GM12873 (cell line): ENCODE measurements around the gene PRR13.

Source experiments
- TF ChIP-seq, protein P1 (sequence below): IDR thresholded peaks from 2 replicates; pipeline ENCODE4 v1.5.1; 2012; ENCODE audit warnings: low read depth, mild to moderate bottlenecking, moderate library complexity, low read length, control low read depth; ENCODE audit not compliant: insufficient read depth; ENCODE audit errors: missing control alignments

PRR13 gene

DNA sequence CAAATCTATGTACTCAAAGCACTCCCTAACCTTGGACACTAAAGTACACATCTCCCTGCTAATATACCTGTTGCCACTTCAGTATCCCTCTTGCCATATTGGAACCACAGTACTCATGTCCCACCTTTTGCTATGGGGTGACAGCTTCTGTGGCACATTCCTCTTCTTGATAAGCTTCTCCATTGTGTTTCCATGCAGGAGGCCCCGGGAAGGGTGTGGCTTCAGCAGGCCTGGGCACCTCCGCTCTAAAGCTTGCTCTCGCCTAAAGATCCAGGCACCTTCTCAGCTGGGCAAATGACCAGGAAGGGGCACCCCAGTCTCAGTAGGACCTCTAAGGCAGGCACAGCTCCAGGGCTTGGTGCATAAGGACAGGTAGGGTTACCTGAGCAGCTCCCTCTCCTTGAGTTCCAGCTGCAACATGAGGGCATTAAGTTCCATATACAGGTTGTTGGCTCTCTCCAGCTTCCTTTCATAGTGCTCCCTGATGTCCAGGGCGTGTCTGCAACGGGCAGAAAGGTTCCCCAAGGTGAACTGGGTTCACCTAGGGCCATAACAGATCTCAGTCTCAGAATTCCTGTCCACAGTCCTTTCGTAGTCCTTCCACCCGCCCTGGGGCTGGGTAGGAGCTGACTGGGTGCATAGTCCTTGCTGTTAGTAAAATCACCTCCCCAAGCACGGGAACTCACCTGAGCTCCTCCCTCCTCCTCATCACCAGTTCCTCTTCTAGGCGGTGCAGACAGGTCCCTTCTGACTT lies 41.9 kb downstream of the PRR13 start:
- TF ChIP-seq, protein P1, sequence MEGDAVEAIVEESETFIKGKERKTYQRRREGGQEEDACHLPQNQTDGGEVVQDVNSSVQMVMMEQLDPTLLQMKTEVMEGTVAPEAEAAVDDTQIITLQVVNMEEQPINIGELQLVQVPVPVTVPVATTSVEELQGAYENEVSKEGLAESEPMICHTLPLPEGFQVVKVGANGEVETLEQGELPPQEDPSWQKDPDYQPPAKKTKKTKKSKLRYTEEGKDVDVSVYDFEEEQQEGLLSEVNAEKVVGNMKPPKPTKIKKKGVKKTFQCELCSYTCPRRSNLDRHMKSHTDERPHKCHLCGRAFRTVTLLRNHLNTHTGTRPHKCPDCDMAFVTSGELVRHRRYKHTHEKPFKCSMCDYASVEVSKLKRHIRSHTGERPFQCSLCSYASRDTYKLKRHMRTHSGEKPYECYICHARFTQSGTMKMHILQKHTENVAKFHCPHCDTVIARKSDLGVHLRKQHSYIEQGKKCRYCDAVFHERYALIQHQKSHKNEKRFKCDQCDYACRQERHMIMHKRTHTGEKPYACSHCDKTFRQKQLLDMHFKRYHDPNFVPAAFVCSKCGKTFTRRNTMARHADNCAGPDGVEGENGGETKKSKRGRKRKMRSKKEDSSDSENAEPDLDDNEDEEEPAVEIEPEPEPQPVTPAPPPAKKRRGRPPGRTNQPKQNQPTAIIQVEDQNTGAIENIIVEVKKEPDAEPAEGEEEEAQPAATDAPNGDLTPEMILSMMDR: no peak

DNA sequence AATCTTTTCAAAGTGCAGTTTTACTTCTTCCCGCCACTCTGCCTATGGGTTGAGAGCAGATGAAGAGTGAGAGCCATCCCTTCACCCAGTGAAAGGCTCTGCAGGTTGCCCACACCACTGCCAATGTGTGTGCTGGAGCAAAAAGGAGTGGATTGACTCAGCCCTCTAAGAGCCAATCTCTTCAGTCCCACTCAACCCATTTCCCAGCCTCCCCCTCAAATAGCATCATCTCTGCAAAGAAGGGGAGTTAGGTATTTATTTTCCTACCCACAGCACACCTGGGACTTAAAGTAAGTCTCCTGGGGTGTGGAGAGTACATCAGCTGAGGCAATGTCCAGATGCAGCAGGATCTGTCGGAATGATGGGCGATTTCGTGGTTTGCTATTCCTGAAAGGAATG lies 42.4 kb downstream of the PRR13 start:
- TF ChIP-seq, protein P1: no peak

DNA sequence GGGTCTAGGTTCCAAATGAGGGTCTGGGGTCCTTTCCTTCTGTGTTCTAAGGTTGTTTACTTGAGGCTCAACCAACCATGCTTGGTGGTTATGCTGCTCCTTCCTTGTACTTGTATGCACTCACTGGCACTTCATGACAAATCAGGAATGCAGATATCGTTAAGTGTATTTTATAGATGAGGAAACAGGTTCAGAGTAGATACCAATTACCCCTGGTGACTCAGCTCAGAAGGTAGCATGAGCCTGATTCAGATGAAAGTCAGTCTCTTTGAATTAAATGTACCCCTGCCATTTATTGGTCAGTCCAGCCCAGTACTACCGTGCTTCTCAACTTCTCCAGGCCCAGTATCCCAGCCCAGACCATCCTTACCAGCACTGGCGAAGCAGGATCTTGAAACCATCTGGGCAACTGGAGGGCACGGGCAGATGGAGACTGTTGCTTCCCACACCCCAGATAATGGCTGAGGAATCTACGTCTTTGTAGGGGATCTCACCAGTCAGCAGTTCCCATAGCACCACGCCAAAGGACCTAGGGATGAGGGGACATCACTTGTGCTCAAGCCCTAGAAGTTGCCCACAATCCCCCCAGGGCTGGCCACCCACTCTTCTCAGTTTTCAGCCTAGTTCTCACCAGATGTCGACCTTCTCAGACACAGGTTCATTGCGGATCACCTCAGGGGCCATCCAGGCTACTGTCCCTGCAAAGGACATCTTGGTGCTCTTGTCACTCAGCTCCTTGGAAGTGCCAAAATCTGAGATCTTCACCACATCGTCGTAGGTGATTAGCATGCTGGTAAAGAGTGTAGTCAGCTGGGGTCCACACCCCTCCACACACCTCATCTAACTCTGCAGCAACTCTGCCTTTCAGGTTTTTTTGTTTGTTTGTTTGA lies 43.4 kb downstream of the PRR13 start:
- TF ChIP-seq, protein P1: no peak

DNA sequence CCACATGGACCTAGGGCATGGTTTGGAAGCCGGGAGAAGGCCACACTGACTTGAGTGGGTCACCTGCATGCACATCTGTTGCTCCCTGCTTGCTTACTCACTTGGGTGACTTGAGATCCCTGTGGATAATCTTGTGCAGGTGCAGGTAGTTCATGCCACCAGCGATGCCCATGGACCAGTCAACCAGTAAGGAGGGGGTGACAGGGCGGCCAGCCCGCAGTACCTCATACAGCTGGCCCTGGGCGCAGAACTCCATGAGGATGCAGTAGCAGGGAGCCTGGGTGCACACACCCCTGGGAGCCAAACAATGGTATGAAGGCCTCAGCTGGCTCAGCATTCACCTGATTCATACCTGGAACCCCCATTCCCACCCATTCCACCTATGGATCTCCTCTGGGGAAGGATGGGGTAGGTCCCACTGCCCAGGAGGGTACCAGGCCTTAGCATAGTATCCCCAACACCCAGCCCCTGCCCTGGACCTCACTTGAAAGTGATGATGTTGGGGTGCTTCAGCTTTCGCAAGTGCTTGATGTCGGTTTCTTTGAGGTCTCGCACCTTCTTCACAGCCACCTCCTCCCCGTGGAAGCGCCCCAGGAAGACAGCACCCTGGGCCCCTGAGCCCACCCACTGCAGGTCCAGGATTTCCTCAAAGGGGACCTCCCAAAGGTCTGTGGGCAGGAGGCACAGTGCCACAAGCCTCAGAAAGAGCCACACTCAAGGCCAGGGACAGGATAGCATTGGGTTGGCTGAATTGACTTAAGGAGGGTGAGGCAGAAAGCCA lies 44.6 kb downstream of the PRR13 start:
- TF ChIP-seq, protein P1: no peak

DNA sequence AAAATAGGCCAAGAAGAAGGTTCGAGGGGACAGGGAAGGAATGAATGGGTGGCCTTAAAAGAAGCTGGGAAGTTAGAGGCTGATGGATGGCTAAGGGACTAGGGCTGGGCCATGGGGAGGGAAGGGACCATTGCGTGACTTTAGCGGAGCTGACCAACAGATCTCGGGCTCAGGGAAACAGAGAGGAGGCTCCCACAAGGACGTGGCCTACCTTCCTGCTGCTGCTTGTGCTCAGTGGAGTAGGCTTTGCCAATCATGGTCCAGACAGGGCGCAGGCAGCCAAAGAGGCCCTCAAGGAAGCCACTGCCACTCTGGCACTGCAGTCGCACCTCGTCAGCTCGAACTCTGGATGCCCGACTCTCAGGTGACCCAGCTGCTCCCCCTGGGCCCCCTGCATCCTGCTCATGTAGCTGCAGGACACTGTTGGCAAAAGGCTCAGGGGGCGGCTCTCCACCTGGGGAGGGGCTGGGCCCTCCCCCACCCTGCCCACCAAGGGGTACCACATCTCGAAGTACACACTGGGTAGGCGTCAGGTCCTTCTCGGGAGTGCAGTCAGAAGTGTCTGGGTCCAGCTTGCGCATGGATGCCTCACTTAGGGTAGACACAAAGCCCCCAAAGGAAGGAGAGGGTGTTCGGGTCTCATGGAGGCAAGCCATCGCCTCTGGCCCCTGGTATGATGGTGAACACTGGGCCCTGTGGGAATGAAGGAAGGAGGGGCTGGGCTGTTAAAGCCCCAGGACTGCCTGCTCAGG lies 45.4 kb downstream of the PRR13 start:
- TF ChIP-seq, protein P1: no peak

GRCh38 chr12:53489242-53489864 lies 47.8 kb downstream of the PRR13 start:
- TF ChIP-seq, protein P1: no peak
